Stimulated activated CD4-positive, alpha-beta T cell treated with anti-CD3 and anti-CD28 coated beads, Interleukin-15, amount 100 ng/mL, for 48 hours (primary cell): ENCODE data around the gene TSPEAR.

ENCODE experiments used
- DNase-seq, 2 donors: peaks; one replicate each; pipeline ENCODE4 v3.0.0-alpha.2; 2020; ENCODE audit warnings: low read depth in 2 of 2

Gene TSPEAR

DNA sequence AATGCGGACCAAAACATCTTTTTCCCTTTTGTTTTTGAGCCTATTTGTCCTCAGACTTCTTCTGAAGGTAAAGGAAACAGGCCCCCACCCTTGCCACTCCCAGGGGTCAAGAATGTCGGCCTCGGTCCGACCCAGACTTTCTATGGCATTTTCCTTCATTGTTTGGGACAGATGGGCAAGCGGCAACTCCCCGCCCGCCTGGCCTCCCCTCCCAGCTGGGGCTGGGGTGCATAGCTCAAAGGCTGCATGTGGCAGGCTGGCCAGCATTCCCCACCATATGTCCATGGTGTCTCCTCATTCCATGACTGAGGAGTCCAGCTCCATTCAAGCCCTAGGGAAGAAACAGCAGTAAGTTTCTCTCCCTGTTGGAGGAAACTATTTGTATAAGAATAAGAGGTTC lies 29.4 kb upstream of the TSPEAR start:
- no peak for DNase-seq

DNA sequence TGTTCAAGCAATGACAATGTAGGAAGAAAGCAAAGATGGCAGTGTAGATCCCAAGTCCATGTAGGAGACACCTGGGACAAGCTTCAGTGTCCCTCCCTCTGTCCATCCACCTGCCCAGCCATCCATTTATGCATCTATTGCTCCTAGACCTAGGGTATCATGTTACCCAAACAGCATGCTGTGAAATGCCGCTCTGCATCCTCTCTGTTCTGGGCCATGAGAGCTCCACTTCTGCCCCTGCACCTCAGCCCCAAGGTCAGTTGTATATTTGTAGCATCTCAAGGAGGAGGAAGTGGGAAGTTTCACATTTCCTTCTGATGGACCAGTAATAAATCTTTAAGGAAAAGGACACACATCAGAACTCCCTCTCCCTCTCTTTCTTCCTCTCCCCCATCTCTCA lies 27.9 kb upstream of the TSPEAR start:
- DNase-seq = no peak

DNA sequence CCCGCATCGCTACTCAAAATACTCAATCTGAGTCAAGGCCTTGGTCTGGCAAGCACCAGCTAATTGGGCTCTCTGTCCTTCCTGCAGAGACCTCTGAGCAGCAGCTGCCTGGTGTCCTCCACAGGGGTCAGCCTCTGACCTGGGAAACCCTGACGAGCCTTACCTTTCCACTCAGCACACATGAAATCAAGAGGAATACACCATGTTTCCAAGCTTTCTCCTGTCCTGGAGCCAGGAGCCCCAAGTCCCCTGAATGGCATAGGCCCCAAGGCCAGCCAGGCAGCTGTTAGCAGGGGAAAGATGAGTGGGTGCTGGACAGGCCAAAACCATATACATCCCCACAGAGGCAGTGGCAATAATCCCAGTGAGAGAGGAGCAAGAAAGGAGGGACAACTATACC lies 27.2 kb upstream of the TSPEAR start:
- no peak for DNase-seq

GRCh38 chr21:44737706-44738354 lies 26.5 kb upstream of the TSPEAR start:
- DNase-seq = no peak

DNA sequence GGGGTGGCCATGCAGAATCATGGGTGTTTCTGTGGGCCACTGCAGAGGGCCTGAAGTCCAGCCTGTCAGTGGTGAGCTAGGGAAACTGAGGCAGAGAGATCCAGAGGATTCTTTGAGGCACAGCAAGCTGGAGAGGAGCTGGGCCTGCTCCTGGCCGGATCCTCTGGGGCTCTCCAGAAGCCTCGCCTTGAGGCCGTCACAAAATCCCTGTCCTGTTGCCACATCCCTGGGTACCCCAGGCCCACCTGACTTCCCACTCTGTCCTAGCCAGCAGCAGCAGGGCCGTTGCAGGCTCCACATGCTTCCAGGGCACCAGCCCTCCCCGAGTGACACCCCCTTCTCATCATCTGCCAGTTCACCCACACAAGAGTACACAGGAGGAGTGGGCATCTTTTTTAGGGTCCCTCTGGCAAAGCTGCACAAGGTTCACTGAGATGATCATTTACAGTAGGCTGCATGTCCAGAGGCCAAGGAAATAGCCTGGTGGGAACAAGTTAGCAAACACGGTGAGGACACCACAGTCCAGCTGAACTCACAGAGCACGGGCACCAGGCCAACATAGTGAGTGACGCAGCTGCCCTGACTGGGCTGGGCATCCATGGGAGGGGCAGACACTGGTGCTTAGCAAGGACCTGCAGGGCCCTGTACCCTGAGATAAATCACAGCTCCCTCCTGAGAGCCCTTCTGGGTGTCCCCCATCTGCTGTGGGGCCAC lies 25.1 kb upstream of the TSPEAR start:
- no peak for DNase-seq

- DNase-seq = no peak
Observed at GRCh38 chr21:44735821-44736220, 24.4 kb upstream of the TSPEAR start.

GRCh38 chr21:44734841-44735240 lies 23.5 kb upstream of the TSPEAR start:
- no peak for DNase-seq

- DNase-seq = no peak
Observed at GRCh38 chr21:44734026-44734745, 22.8 kb upstream of the TSPEAR start.

DNA sequence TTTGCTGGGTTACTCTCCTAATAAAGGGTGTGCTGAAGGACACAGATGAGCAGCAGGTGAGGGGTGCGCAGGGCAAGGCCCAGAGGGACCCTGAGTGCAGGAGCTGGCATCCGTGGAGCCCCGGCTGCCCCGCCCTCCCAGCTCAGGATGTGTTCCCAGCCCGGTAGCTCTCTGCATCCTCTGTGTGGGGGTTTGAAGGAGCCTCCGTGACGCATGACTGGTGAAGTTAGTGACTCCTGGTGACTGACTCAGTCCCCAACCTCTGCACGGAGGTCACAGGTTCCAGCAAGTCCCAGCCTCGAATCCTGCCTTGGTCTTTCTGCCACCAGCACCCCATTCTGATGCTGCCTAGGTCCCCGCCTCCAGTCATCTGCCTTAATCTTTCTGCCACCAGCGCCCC lies 21.6 kb upstream of the TSPEAR start:
- no peak for DNase-seq

- no peak for DNase-seq
Observed at GRCh38 chr21:44732263-44732662, 20.9 kb upstream of the TSPEAR start.

- DNase-seq = no peak
Observed at GRCh38 chr21:44730951-44731579, 19.7 kb upstream of the TSPEAR start.

DNA sequence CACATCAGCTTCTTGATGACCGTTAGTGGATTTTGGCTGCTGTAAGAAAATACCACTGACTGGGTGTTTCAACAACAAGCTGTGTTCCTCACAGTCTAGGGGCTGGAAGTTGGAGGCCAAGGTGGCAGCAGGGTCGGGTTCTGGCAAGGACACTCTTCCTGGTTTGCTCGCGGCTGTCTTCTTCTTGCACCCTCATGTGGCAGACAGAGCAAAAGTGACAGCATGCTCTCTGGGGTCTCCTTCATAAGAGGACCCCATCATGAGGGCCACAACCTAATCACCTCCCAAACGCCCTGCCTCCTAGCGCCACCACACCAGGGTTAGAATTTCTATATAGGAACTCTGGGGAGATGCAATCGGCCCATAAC lies 18.6 kb upstream of the TSPEAR start:
- DNase-seq = no peak

DNA sequence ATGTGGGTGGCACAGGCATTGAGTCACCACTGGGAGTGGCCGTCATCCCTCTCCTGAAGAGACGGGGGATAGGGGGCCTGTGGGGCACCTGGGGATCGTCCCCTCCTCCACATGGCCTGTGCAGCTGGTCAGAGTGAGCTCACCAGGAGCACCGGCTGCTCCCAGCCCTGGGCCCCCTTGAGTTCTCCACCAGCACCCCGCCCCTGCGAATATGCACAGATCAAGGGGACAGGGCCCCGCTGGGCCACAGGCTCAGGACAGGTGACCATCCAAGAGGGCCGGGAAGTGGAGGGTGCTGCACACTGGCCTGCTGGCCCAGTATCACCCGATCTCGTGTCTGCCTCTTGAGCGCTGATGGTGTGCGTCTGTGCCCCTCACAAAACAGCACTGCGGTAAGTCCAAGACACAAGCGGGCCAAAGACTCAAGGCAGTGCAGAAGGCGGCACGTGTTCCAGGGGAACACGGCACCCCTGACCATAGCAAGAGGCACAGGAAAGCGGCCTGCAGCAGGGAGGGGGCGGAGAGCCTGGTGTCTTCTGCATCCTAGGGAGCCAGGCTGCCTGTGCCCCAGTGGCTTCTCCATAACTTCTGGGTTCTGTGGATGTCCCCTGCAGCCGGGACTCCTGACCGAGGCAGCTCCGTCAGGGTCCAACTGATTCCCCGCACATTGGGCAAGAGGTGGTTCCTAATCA lies 18.1 kb upstream of the TSPEAR start:
- DNase-seq = no peak

DNA sequence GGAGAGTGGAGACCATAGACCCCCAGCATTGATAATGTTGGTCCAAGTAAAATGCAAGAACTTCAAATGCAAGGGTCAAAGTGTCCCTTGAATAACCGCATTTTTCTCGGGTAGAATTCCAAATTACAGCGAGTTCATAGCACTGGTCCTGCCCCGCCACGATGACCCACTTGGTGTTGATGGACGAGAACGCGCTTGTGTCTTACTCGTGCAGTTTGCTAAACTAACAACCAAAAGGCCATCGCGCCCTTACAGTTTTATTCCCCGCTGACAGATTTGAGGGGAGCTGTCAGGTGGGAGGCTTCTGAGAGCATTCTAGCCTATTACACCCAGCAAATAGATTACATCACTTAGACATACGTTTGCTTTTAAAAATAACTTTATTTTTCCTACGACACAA lies 17.3 kb upstream of the TSPEAR start:
- DNase-seq = no peak

DNA sequence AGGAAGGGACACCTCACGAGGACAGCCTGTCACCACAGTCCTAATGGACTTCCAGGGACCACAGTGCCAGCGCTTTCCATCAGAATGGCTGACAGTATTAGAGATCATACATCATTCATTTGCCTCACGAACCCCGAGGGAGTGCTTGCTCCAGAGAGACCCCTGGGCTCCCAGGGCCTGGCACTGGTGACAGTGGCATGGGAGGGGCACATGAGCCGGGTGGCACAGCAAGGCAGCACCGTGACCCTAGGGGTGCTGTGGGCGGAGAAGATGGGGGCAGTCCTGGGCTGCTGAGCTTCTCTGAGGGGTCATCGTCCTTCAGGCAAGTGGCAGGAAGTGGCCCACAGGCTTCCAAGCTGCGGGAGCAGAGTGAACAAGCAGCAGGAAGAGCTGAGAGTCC lies 16.4 kb upstream of the TSPEAR start:
- no peak for DNase-seq

GRCh38 chr21:44727321-44727720 lies 15.9 kb upstream of the TSPEAR start:
- DNase-seq = no peak

GRCh38 chr21:44726826-44727225 lies 15.5 kb upstream of the TSPEAR start:
- no peak for DNase-seq

DNA sequence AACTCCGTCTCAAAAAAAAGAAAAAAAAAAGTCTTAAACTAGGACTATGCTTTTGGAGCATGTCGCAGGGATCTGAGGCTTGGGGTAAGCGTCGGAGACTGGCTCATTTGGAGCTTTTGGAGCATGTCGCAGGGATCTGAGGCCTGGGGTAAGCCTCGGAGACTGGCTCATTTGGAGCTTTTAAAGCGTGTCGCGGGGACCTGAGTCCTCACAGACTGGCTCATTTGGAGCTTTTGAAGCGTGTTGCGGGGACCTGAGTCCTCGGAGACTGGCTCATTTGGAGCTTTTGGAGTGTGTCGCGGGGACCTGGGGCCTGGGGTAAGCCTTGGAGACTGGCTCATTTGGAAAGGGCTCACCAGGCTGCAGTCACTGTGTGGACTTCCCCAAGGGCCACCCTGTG lies 13.6 kb upstream of the TSPEAR start:
- DNase-seq = no peak

DNA sequence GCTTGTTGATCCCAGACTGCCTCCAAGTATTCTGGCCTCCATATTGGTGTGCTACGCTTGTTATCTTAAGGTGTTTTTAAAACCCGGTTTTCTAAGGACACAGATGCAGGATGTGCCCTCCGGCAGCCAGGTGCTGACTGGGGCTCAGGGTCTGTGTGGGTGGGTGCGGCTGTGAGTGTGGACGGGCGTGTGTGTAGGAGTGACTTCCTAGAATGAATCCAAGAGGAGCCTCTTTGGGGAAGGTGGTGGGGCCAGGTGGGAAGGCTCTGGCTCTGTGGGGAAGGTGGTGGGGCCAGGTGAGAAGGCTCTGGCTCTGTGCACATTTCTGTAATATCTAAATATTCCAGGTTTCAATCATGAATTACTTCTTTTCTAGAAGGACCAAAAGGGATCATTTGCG lies 12.8 kb upstream of the TSPEAR start:
- no peak for DNase-seq

GRCh38 chr21:44723177-44724131 lies 12.1 kb upstream of the TSPEAR start:
- no peak for DNase-seq

DNA sequence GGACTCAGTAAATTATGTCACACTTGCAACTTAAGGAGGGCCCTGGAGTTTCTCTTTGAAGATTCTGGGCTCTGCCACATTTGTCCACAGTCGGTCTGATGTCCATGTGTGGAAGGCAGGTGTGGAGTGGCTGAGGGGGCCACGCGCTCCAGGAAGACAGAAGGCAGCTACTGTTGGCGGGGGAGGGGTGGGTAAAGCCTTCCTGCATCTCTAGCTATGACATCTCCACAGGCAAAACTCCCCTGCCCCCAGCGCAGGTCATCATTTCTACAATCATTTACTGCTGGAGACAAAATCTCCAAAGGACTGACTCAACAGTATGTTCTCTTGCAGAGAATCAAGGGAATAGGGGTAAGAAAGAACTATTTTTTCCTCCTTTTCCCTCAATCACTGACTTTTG lies 11.4 kb upstream of the TSPEAR start:
- DNase-seq = no peak
